DND-41 (cell line): ENCODE measurements around the gene ERC2.

ENCODE experiments used
- ATAC-seq: fragments of 200-7000 bp; cut with Tn5 transposase; 3 replicates; pipeline ENCODE4 v1.9.1; 2021; ENCODE audit warnings: low read depth; ENCODE audit not compliant: insufficient read depth
- DNase-seq: peaks from one replicate; pipeline ENCODE4 v3.0.0-alpha.2; 2020
- H2AFZ ChIP-seq: 2 replicates; pipeline ENCODE4 v1.6.0; 2012; ENCODE audit warnings: low read depth, low read length
- H3K27ac ChIP-seq: 2 replicates; pipeline ENCODE4 v1.5.1; 2012; ENCODE audit warnings: low read length, inconsistent platforms
- H3K27me3 ChIP-seq: fragments of 200-600 bp; sonication (generic); 2 replicates; pipeline ENCODE4 v1.6.0; 2012; ENCODE audit warnings: low read length, mild to moderate bottlenecking, inconsistent platforms; ENCODE audit not compliant: insufficient read depth, poor library complexity
- H3K36me3 ChIP-seq: 2 replicates; pipeline ENCODE4 v1.5.1; 2012; ENCODE audit warnings: low read length, inconsistent platforms; ENCODE audit not compliant: insufficient read depth
- H3K4me1 ChIP-seq: 2 replicates; pipeline ENCODE4 v1.5.1; 2012; ENCODE audit warnings: mild to moderate bottlenecking, low read length; ENCODE audit not compliant: insufficient read depth
- H3K4me2 ChIP-seq: 2 replicates; pipeline ENCODE4 v1.6.0; 2012; ENCODE audit warnings: mild to moderate bottlenecking, moderate library complexity, low read length, inconsistent platforms; ENCODE audit not compliant: insufficient read depth
- H3K4me3 ChIP-seq, 2 experiments: fragments of 200-600 bp in 1 of 2; shearing (Covaris generic) in 1 of 2; 2 replicates each; pipeline ENCODE4 v1.5.1; 2012 to 2016; ENCODE audit warnings: inconsistent platforms in 2 of 2, low read length in 2 of 2, mild to moderate bottlenecking in 2 of 2, low read depth in 1 of 2, moderate library complexity in 1 of 2
- H3K79me2 ChIP-seq: 2 replicates; pipeline ENCODE4 v1.6.0; 2012; ENCODE audit warnings: low read length, inconsistent platforms; ENCODE audit not compliant: insufficient read depth
- H3K9ac ChIP-seq: 2 replicates; pipeline ENCODE4 v1.6.0; 2012; ENCODE audit warnings: low read depth, mild to moderate bottlenecking, inconsistent platforms, low read length, moderate library complexity
- H3K9me3 ChIP-seq: 2 replicates; pipeline ENCODE4 v1.5.1; 2012; ENCODE audit warnings: low read length, moderate library complexity, mild to moderate bottlenecking, inconsistent platforms; ENCODE audit not compliant: insufficient read depth, severe bottlenecking
- H4K20me1 ChIP-seq: 2 replicates; pipeline ENCODE4 v1.6.0; 2012; ENCODE audit warnings: low read length; ENCODE audit not compliant: insufficient read depth
- CTCF ChIP-seq: IDR thresholded peaks from 2 replicates; pipeline ENCODE4 v1.5.1; 2012; ENCODE audit warnings: borderline replicate concordance, low read length, moderate library complexity, mild to moderate bottlenecking; ENCODE audit not compliant: poor library complexity, severe bottlenecking; ENCODE audit errors: extremely low read depth
- EZH2 ChIP-seq: IDR thresholded peaks from 3 replicates; pipeline ENCODE4 v1.6.1; 2012; ENCODE audit warnings: borderline replicate concordance, low read depth, mild to moderate bottlenecking, moderate library complexity, low read length, inconsistent platforms; ENCODE audit not compliant: severe bottlenecking

ERC2 gene

DNA sequence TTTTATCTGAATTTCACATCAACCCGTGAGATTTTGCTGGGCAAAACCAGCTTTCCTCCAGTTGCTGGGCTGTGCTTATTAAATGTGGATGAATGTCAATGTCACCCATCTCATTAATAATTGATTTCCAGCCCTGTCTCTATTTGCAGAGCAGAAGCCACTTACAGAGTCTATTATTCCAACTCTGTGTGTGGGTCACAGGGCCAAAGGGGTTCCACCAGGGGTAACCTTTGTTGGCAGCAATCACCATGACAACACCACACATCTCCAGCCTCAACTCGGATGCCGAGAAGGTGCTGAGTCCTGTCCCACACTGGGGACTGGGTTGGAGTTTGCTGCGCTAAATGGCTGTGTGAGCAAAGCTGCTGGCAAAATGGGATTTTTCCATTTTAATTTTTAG is 930.1 kb downstream of the ERC2 start:
- no peak for DNase-seq
- Histone ChIP-seq H3K4me1 (no peaks in the 10 kb centered on the region), H3K4me3 (no peak overlapping the region), H3K27me3 (no peaks in the 10 kb centered on the region), H3K36me3 (no peaks in the 10 kb centered on the region), H3K9ac (no peak overlapping the region), H3K4me2 (no peak overlapping the region), H4K20me1 (no peaks in the 10 kb centered on the region), H3K27ac (no peak overlapping the region), H3K79me2 (no peaks in the 10 kb centered on the region), H2AFZ (no peak overlapping the region), H3K9me3 (no peaks in the 10 kb centered on the region)
- no peak for ATAC-seq
- TF ChIP-seq CTCF (no peak), EZH2 (no peak)

- Histone ChIP-seq H3K79me2 (no peaks in the 10 kb centered on the region), H2AFZ (no peak overlapping the region), H3K4me3 (no peak overlapping the region), H3K27ac (no peak overlapping the region), H3K9ac (no peak overlapping the region), H3K36me3 (no peaks in the 10 kb centered on the region), H3K4me1 (no peaks in the 10 kb centered on the region), H3K9me3 (no peaks in the 10 kb centered on the region), H3K27me3 (no peaks in the 10 kb centered on the region), H3K4me2 (no peak overlapping the region), H4K20me1 (no peaks in the 10 kb centered on the region)
- TF ChIP-seq EZH2 (no peak), CTCF (no peak)
- no peak for DNase-seq
- no peak for ATAC-seq
Observed at GRCh38 chr3:55537563-55537962, 930.7 kb downstream of the ERC2 start.

- TF ChIP-seq CTCF (no peak), EZH2 (no peak)
- no peaks in the 10 kb centered on the region for H3K79me2 ChIP-seq
- H3K9me3 ChIP-seq = no peaks in the 10 kb centered on the region
- no peak overlapping the region for H3K4me3 ChIP-seq
- no peak overlapping the region for H2AFZ ChIP-seq
- H3K27ac ChIP-seq = no peak overlapping the region
- H3K27me3 ChIP-seq = no peaks in the 10 kb centered on the region
- no peaks in the 10 kb centered on the region for H4K20me1 ChIP-seq
- H3K4me1 ChIP-seq = no peaks in the 10 kb centered on the region
- no peak overlapping the region for H3K9ac ChIP-seq
- no peaks in the 10 kb centered on the region for H3K36me3 ChIP-seq
- no peak for DNase-seq
- no peak overlapping the region for H3K4me2 ChIP-seq
- ATAC-seq = no peak
Observed at GRCh38 chr3:55537129-55537528, 931.1 kb downstream of the ERC2 start.

DNA sequence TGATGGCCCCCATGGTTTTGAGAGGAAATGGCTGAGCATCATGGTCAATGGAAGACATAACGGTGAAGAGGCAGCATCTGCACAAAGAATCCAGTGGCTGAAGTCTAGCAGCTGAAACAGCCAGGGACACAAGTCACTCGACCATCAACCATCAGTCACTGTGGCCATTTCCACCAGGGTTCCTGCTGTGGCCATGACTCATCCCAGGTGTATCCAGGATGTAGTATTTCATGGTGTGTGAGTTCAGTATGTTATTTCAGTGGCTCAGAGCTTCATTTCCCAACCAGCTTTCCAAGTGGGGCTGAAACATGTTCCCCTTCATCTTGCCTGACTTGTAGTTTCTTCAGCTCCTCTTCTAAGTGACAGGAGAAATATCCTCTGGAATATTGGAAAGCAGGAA is 933.4 kb downstream of the ERC2 start:
- H3K9me3 ChIP-seq = no peaks in the 10 kb centered on the region
- no peaks in the 10 kb centered on the region for H3K27me3 ChIP-seq
- no peak for TF ChIP-seq EZH2
- no peak for TF ChIP-seq CTCF
- no peaks in the 10 kb centered on the region for H3K36me3 ChIP-seq
- H3K4me2 ChIP-seq = no peak overlapping the region
- no peak overlapping the region for H3K4me3 ChIP-seq
- DNase-seq (no peak), ATAC-seq (no peak)
- no peak overlapping the region for H3K27ac ChIP-seq
- no peak overlapping the region for H3K9ac ChIP-seq
- no peak overlapping the region for H2AFZ ChIP-seq
- H3K79me2 ChIP-seq = no peaks in the 10 kb centered on the region
- H4K20me1 ChIP-seq = no peaks in the 10 kb centered on the region
- H3K4me1 ChIP-seq = no peaks in the 10 kb centered on the region
